Upper lobe of left lung (tissue), 4 donors: ENCODE measurements around the gene LRIG3.
"Not testable (repeated sequence)": the region's sequence is repeated elsewhere in the genome, so short reads cannot be mapped to it uniquely, and the experiment has no call there.

Experiments used
- EP300 ChIP-seq, 4 donors: sonication (generic); formaldehyde crosslinking; IDR thresholded peaks; one replicate each; pipeline ENCODE4 v1.5.1; 2017; ENCODE audit warnings: antibody characterized with exemption in 4 of 4, control low read depth in 2 of 4
- POLR2A ChIP-seq, 4 donors: fragments of 450-650 bp; IDR thresholded peaks; one replicate each; pipeline ENCODE4 v1.5.1; 2016 to 2017; ENCODE audit warnings: antibody characterized with exemption in 4 of 4, mild to moderate bottlenecking in 2 of 4
- POLR2AphosphoS5 ChIP-seq, 2 donors: sonication (generic); formaldehyde crosslinking; IDR thresholded peaks; one replicate each; pipeline ENCODE4 v1.5.1; 2017; ENCODE audit warnings: antibody characterized with exemption in 2 of 2
- TF ChIP-seq, protein P1 (sequence below), 6 experiments: fragments of 450-650 bp in 4 of 6; fragments of 200-600 bp in 2 of 6; sonication (generic) in 2 of 6; IDR thresholded peaks; one replicate each; pipeline ENCODE4 v1.5.1; 2016 to 2019; ENCODE audit warnings: antibody characterized with exemption in 6 of 6

DNA sequence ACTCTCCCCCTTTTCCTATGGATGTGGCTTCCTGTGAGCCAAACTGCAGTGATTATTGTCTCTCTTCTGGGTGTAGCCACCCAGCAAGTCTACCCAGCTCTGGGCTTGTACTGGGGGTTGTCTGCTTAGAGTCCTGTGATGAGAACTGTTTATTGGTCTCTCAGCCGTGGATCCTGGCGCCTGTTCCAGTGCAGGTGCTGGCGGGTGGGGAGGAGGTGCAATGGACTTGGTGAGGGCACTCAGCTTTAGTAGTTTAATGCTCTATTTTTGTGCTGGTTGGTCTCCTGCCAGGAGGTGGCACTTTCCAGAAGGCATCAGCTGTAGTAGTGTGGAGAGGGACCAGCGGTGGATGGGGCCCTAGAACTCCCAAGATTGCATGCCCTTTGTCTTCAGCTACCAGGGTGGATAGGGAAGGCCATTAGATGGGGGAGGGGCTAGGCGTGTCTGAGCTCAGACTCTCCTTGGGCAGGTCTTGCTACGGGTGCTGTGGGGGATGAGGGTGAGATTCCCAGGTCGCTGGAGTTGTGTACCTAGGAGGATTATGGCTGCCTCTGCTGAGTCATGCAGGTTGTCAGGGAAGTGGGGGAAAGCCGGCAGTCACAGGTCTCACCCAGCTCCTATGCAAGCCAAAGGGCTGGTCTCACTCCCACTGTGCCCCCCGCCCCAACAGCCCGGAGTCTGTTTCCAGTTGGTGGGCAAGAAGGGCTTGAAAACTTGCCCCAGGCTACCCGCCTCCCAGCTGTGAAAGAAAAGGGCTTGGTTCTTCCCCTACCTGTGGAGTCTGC, 29.8 kb upstream of the LRIG3 start:
- TF ChIP-seq, protein P1, sequence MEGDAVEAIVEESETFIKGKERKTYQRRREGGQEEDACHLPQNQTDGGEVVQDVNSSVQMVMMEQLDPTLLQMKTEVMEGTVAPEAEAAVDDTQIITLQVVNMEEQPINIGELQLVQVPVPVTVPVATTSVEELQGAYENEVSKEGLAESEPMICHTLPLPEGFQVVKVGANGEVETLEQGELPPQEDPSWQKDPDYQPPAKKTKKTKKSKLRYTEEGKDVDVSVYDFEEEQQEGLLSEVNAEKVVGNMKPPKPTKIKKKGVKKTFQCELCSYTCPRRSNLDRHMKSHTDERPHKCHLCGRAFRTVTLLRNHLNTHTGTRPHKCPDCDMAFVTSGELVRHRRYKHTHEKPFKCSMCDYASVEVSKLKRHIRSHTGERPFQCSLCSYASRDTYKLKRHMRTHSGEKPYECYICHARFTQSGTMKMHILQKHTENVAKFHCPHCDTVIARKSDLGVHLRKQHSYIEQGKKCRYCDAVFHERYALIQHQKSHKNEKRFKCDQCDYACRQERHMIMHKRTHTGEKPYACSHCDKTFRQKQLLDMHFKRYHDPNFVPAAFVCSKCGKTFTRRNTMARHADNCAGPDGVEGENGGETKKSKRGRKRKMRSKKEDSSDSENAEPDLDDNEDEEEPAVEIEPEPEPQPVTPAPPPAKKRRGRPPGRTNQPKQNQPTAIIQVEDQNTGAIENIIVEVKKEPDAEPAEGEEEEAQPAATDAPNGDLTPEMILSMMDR (IDR thresholded peaks at IDR 0.05): not testable (repeated sequence)
- TF ChIP-seq POLR2A, EP300, POLR2AphosphoS5 (IDR thresholded peaks at IDR 0.05): not testable (repeated sequence)
